H9 (cell line): ENCODE data around the gene HPCAL4. TPM values are rescaled to one million over a fixed set of nuclear protein-coding genes. Genes with fewer than 3 reads are reported as not detected.

ENCODE experiments used
- DNase-seq: peaks from one replicate; pipeline ENCODE4 v3.0.0-alpha.2; 2017
- H2AFZ ChIP-seq: one replicate; pipeline ENCODE4 v1.6.1; 2013; ENCODE audit warnings: mild to moderate bottlenecking, low read length, control low read depth, moderate library complexity
- H2AK5ac ChIP-seq: 2 replicates; pipeline ENCODE4 v1.6.1; 2013; ENCODE audit warnings: low read length, control low read depth, mixed read lengths; ENCODE audit not compliant: insufficient read length
- H2BK120ac ChIP-seq: one replicate; pipeline ENCODE4 v1.6.1; 2013; ENCODE audit warnings: low read depth, mild to moderate bottlenecking, low read length, control low read depth, inconsistent platforms; ENCODE audit not compliant: poor library complexity, severe bottlenecking
- H2BK12ac ChIP-seq: 2 replicates; pipeline ENCODE4 v1.6.1; 2013; ENCODE audit warnings: low read length, control low read depth, mixed read lengths, low read depth; ENCODE audit not compliant: insufficient read length
- H2BK15ac ChIP-seq: 2 replicates; pipeline ENCODE4 v1.6.1; 2013; ENCODE audit warnings: low read depth, low read length, control low read depth
- H2BK20ac ChIP-seq: one replicate; pipeline ENCODE4 v1.6.1; 2013; ENCODE audit warnings: low read depth, mild to moderate bottlenecking, low read length, control low read depth, inconsistent platforms; ENCODE audit not compliant: poor library complexity, severe bottlenecking
- H2BK5ac ChIP-seq: 2 replicates; pipeline ENCODE4 v1.6.1; 2013; ENCODE audit warnings: low read length, control low read depth, mixed read lengths; ENCODE audit not compliant: insufficient read length
- H3K14ac ChIP-seq: 2 replicates; pipeline ENCODE4 v1.6.1; 2013; ENCODE audit warnings: low read length, control low read depth; ENCODE audit not compliant: insufficient read depth
- H3K18ac ChIP-seq: 2 replicates; pipeline ENCODE4 v1.6.1; 2013; ENCODE audit warnings: low read depth, mild to moderate bottlenecking, mixed read lengths, low read length, control low read depth; ENCODE audit not compliant: insufficient read length
- H3K23ac ChIP-seq: 2 replicates; pipeline ENCODE4 v1.6.1; 2013; ENCODE audit warnings: low read length, control low read depth, mixed read lengths, low read depth; ENCODE audit not compliant: insufficient read length
- H3K23me2 ChIP-seq: 2 replicates; pipeline ENCODE4 v1.6.1; 2013; ENCODE audit warnings: low read depth, mild to moderate bottlenecking, mixed read lengths, low read length, control low read depth; ENCODE audit not compliant: insufficient read length, poor library complexity, severe bottlenecking
- H3K27ac ChIP-seq: 2 replicates; pipeline ENCODE4 v1.5.1; 2013; ENCODE audit warnings: low read length, control low read depth, mixed read lengths, low read depth; ENCODE audit not compliant: insufficient read length
- H3K27me3 ChIP-seq: 2 replicates; pipeline ENCODE4 v1.6.1; 2013; ENCODE audit warnings: low read length, control low read depth, inconsistent platforms; ENCODE audit not compliant: insufficient read depth
- H3K4ac ChIP-seq: 2 replicates; pipeline ENCODE4 v1.6.1; 2013; ENCODE audit warnings: low read depth, mild to moderate bottlenecking, control low read depth, inconsistent platforms, low read length, moderate library complexity
- H3K4me1 ChIP-seq: 2 replicates; pipeline ENCODE4 v1.6.1; 2013; ENCODE audit warnings: low read length, control low read depth, inconsistent platforms; ENCODE audit not compliant: insufficient read depth
- H3K4me2 ChIP-seq: 2 replicates; pipeline ENCODE4 v1.6.1; 2013; ENCODE audit warnings: low read length, control low read depth, mixed read lengths; ENCODE audit not compliant: insufficient read length, insufficient read depth
- H3K56ac ChIP-seq: 2 replicates; pipeline ENCODE4 v1.6.1; 2013; ENCODE audit warnings: low read depth, mild to moderate bottlenecking, mixed read lengths, low read length, control low read depth; ENCODE audit not compliant: insufficient read length
- H3K79me1 ChIP-seq: 2 replicates; pipeline ENCODE4 v1.6.1; 2013; ENCODE audit warnings: low read depth, mild to moderate bottlenecking, moderate library complexity, low read length, control low read depth, inconsistent platforms; ENCODE audit not compliant: insufficient read depth, poor library complexity, severe bottlenecking
- H3K79me2 ChIP-seq: 2 replicates; pipeline ENCODE4 v1.6.1; 2013; ENCODE audit warnings: low read length, control low read depth, inconsistent platforms; ENCODE audit not compliant: insufficient read depth
- H3K9ac ChIP-seq: 2 replicates; pipeline ENCODE4 v1.6.1; 2013; ENCODE audit warnings: low read length, control low read depth, mixed read lengths; ENCODE audit not compliant: insufficient read length; ENCODE audit errors: extremely low read depth
- H3K9me3 ChIP-seq: one replicate; pipeline ENCODE4 v1.6.1; 2013; ENCODE audit warnings: low read depth, low read length, inconsistent platforms; ENCODE audit not compliant: control insufficient read depth
- H3T11ph ChIP-seq: one replicate; pipeline ENCODE4 v1.6.1; 2013; ENCODE audit warnings: mild to moderate bottlenecking, low read length, control low read depth, inconsistent platforms
- H4K20me1 ChIP-seq: one replicate; pipeline ENCODE4 v1.6.1; 2013; ENCODE audit not compliant: control insufficient read depth, insufficient read length, insufficient read depth
- H4K5ac ChIP-seq: 2 replicates; pipeline ENCODE4 v1.6.1; 2013; ENCODE audit warnings: low read depth, mild to moderate bottlenecking, mixed read lengths, low read length, control low read depth; ENCODE audit not compliant: insufficient read length
- H4K8ac ChIP-seq: replicated peaks from 2 replicates; pipeline ENCODE4 v1.6.1; 2013; ENCODE audit warnings: low read length, control low read depth, mixed read lengths, low read depth; ENCODE audit not compliant: insufficient read length
- H4K91ac ChIP-seq: 2 replicates; pipeline ENCODE4 v1.6.1; 2013; ENCODE audit warnings: low read depth, mild to moderate bottlenecking, moderate library complexity, mixed read lengths, low read length, control low read depth; ENCODE audit not compliant: insufficient read length
- H3K27ac Mint-ChIP-seq, 3 experiments: 2 replicates in 2 of 3; 3 replicates in 1 of 3; pipeline ENCODE4 v1.8.0; 2020 to 2021; ENCODE audit warnings: mixed read lengths in 3 of 3, mild to moderate bottlenecking in 1 of 3, moderate library complexity in 1 of 3
- H3K27me3 Mint-ChIP-seq: 2 replicates; pipeline ENCODE4 v1.8.0; 2021; ENCODE audit warnings: low read depth, mild to moderate bottlenecking, moderate library complexity, mixed read lengths
- H3K36me3 Mint-ChIP-seq, 3 experiments: 2 replicates in 2 of 3; 3 replicates in 1 of 3; pipeline ENCODE4 v1.8.0; 2020 to 2021; ENCODE audit warnings: low read depth in 3 of 3, mixed read lengths in 3 of 3; ENCODE audit not compliant: insufficient read depth in 1 of 3
- H3K4me1 Mint-ChIP-seq, 2 experiments: 2 replicates each; pipeline ENCODE4 v1.8.0; 2020; ENCODE audit warnings: mixed read lengths in 2 of 2
- H3K4me3 Mint-ChIP-seq, 2 experiments: 2 replicates in 1 of 2; 3 replicates in 1 of 2; pipeline ENCODE4 v1.8.0; 2020 to 2021; ENCODE audit warnings: mild to moderate bottlenecking in 2 of 2, mixed read lengths in 2 of 2, moderate library complexity in 1 of 2
- H3K9me3 Mint-ChIP-seq, 2 experiments: 2 replicates in 1 of 2; 3 replicates in 1 of 2; pipeline ENCODE4 v1.8.0; 2020; ENCODE audit warnings: mild to moderate bottlenecking in 2 of 2, mixed read lengths in 2 of 2, moderate library complexity in 1 of 2
- CTCF ChIP-seq: fragments of 200-600 bp; sonication (generic); conservative IDR thresholded peaks from 3 replicates; pipeline ENCODE4 v1.8.0; 2021; ENCODE audit warnings: antibody characterized with exemption, mild to moderate bottlenecking
- WGBS: extraction: QIAGEN DNeasy Blood & Tissue Kit; methylation state at CpG from one replicate; pipeline ENCODE4 v1.1.7; 2013; ENCODE audit warnings: missing lambda C conversion rate, low lambda C conversion rate, mixed read lengths; ENCODE audit not compliant: insufficient read length; ENCODE audit errors: extremely low coverage; 5-methylcytosine and 5-hydroxymethylcytosine counted together
- total RNA-seq: library from RNA; stranded (reverse); gene quantifications from 2 replicates; pipeline ENCODE4 v1.2.1, GENCODE V29; 2021

The HPCAL4 gene
- total RNA-seq, 1 experiment from 2014 or later, result 0.15 TPM

GRCh38 chr1:39652554-39652953 is 38.7 kb downstream of the HPCAL4 start:
- H3T11ph ChIP-seq, result no peak overlapping the region
- no peak overlapping the region for H3K23ac ChIP-seq
- no peak overlapping the region for H3K9ac ChIP-seq
- peaks cover 87% of the 10 kb centered on the region for H3K27me3 Mint-ChIP-seq
- H3K4me3 Mint-ChIP-seq, result no peak overlapping the region
- H3K18ac ChIP-seq, result no peak overlapping the region
- H3K4me1 ChIP-seq, result no peaks in the 10 kb centered on the region
- H3K4ac ChIP-seq, result no peak overlapping the region
- no peaks in the 10 kb centered on the region for H4K20me1 ChIP-seq
- no peaks in the 10 kb centered on the region for H3K36me3 Mint-ChIP-seq
- no peak overlapping the region for H3K27ac ChIP-seq
- no peak overlapping the region for H2AK5ac ChIP-seq
- no CpG with 5 or more reads among the region's 2 CpGs for WGBS
- no peak overlapping the region for H2BK5ac ChIP-seq
- H4K8ac ChIP-seq, result no peak overlapping the region
- H4K5ac ChIP-seq, result no peak overlapping the region
- H3K14ac ChIP-seq, result no peak overlapping the region
- no peak overlapping the region for H3K56ac ChIP-seq
- no peaks in the 10 kb centered on the region; the same call in 1 of the 2 replicates for H3K27me3 ChIP-seq
- no peak overlapping the region for H2BK15ac ChIP-seq
- H3K79me2 ChIP-seq, result no peaks in the 10 kb centered on the region
- no peak overlapping the region for H2BK12ac ChIP-seq
- no peak for TF ChIP-seq CTCF
- H3K23me2 ChIP-seq, result no peaks in the 10 kb centered on the region
- no peak overlapping the region for H2AFZ ChIP-seq
- DNase-seq, result no peak
- H3K27ac Mint-ChIP-seq, result no peak overlapping the region; a peak in 1 of 7 replicates
- H4K91ac ChIP-seq, result no peak overlapping the region
- no peaks in the 10 kb centered on the region for H3K9me3 ChIP-seq
- no peak overlapping the region for H2BK20ac ChIP-seq
- H3K4me2 ChIP-seq, result no peak overlapping the region
- H3K9me3 Mint-ChIP-seq, result no peaks in the 10 kb centered on the region
- H3K79me1 ChIP-seq, result no peaks in the 10 kb centered on the region
- H2BK120ac ChIP-seq, result no peak overlapping the region
- peaks cover 0 to 3% of the 10 kb centered on the region in 2 experiments; a peak in 1 of 4 replicates for H3K4me1 Mint-ChIP-seq
